ENCODE data around the gene ZSCAN1. TPM values are rescaled to one million over a fixed set of nuclear protein-coding genes. Genes with fewer than 3 reads are reported as not detected.

ZSCAN1 gene
- total RNA-seq, 2 experiments from 2014 or later = not detected

- Histone ChIP-seq H3K9me2 (ENCODE audit: insufficient read depth, low read length) (no peaks in the 10 kb centered on the region), H2AFZ (ENCODE audit: low read length) (peak overlapping the region; percentile 92), H3K27ac (ENCODE audit: low read depth, low read length, poor library complexity, severe bottlenecking) (no peak overlapping the region), H3K36me3 (ENCODE audit: insufficient read depth, low read length) (peaks cover 9% of the 10 kb centered on the region; the same call in 1 of the 2 replicates), H3K4me1 (ENCODE audit: insufficient read depth, low read length, poor library complexity, severe bottlenecking) (peaks cover 10% of the 10 kb centered on the region), H3K79me2 (ENCODE audit: insufficient read depth, low read depth, low read length) (no peaks in the 10 kb centered on the region), H4K20me1 (ENCODE audit: insufficient read depth, low read length) (no peaks in the 10 kb centered on the region), H3K4me3 (ENCODE audit: low read depth, low read length, poor library complexity, severe bottlenecking) (peak overlapping the region; percentile 67), H3K4me2 (ENCODE audit: low read length) (peak overlapping the region; percentile 61; the same call in 1 of the 2 replicates), H3K9me3 (ENCODE audit: low read length) (peaks cover 27% of the 10 kb centered on the region; the same call in 1 of the 2 replicates)
- no peak for TF ChIP-seq EZH2phosphoT487 (IDR thresholded peaks at IDR 0.05; ENCODE audit: borderline replicate concordance, low read depth, low read length)
- TF ChIP-seq CTCF (conservative IDR thresholded peaks at IDR 0.05; ENCODE audit: low read length) = no peak
- TSS peak; percentile 78 for BruUV-seq (replicated peaks)
- intact Hi-C loops (cut with micrococcal nuclease; ENCODE audit: unreplicated experiment) = no loop called here
- ChIA-PET POLR2A (no interaction called here), CTCF (ENCODE audit: unreplicated experiment) (no interaction called here)
- no peak for DNase-seq (ENCODE audit: low spot score)
Observed at GRCh38 chr19:58001895-58002369, 31.9 kb upstream of the ZSCAN1 start.

- POLR2A ChIA-PET = no interaction called here
- Histone ChIP-seq H4K20me1 (ENCODE audit: insufficient read depth, low read length) (no peaks in the 10 kb centered on the region), H3K4me2 (ENCODE audit: low read length) (peak within 1 kb of the TSS; percentile 61), H3K36me3 (ENCODE audit: insufficient read depth, low read length) (peaks cover 9% of the 10 kb centered on the region; the same call in 1 of the 2 replicates), H3K4me3 (ENCODE audit: low read depth, low read length, poor library complexity, severe bottlenecking) (peak within 1 kb of the TSS; percentile 67), H2AFZ (ENCODE audit: low read length) (peak within 1 kb of the TSS; percentile 92), H3K27ac (ENCODE audit: low read depth, low read length, poor library complexity, severe bottlenecking) (no peak within 1 kb of the TSS), H3K4me1 (ENCODE audit: insufficient read depth, low read length, poor library complexity, severe bottlenecking) (peaks cover 10% of the 10 kb centered on the region), H3K9me3 (ENCODE audit: low read length) (peaks cover 24% of the 10 kb centered on the region; the same call in 1 of the 2 replicates), H3K9me2 (ENCODE audit: insufficient read depth, low read length) (no peaks in the 10 kb centered on the region), H3K79me2 (ENCODE audit: insufficient read depth, low read depth, low read length) (no peaks in the 10 kb centered on the region)
- TF ChIP-seq CTCF (conservative IDR thresholded peaks at IDR 0.05; ENCODE audit: low read length) = no peak
- TF ChIP-seq EZH2phosphoT487 (IDR thresholded peaks at IDR 0.05; ENCODE audit: borderline replicate concordance, low read depth, low read length) = no peak
- DNase-seq (ENCODE audit: low spot score) = peak; percentile 81
- no TSS peak for BruUV-seq (replicated peaks)
- CTCF ChIA-PET (ENCODE audit: unreplicated experiment) = interaction anchor here (0.6 kb wide), 1 partner anchor 82 kb away, joined by 4 read pairs; no protein-coding TSS in a partner anchor
- intact Hi-C loops (cut with micrococcal nuclease; ENCODE audit: unreplicated experiment) = no loop called here
Observed at GRCh38 chr19:58002384-58003173, 31.2 kb upstream of the ZSCAN1 start, which contains the start of gene ZNF606. ZNF606 (minus strand) TSS chr19:58002820; CDS start chr19:58001319, 1,501 bp downstream.

All from OCI-LY7 (cell line).